NCI-H1694 (cell line): ENCODE measurements around the gene RINT1.
"Not testable (repeated sequence)": the region's sequence is repeated elsewhere in the genome, so short reads cannot be mapped to it uniquely, and the experiment has no call there.

Experiments used
- DNase-seq: peaks from one replicate; lab custom pipeline; 2025; lab: John Stamatoyannopoulos, UW

The RINT1 gene

DNA sequence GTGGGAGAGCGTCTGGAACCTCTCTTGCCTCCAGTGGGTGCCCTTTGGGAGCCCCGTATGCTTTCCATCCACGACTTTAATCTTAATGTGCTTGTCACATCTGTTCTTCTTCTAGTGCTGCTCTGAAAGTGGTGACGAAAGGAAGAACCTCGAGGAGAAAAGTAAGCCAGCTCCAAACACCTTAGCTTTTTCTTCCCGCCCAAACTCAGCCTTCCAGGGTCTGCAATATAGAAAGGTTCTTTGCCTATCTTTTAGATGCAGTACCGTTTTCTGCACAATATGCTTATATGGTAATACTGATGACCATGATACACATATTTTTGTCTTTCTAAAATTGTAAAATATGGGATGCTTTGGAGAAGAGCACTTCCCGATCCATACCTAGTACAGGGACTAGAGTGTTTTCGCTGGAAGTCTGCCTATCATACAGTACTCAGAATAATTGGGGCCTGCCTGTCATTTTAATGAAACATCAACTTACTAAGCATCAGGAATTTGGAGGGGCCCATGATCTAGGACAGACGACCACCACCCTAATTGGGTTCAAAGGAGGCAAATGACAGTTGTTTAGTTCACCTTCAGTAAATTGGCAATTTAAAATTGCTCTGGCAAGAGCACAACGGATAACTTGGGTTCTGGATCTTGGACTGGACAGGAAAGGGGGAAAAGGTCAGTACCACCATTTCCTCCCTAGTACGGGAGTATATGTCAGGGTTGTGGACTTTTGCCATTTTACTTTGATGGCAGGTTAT is 884 bp downstream of the RINT1 start:
- no peak for DNase-seq

DNA sequence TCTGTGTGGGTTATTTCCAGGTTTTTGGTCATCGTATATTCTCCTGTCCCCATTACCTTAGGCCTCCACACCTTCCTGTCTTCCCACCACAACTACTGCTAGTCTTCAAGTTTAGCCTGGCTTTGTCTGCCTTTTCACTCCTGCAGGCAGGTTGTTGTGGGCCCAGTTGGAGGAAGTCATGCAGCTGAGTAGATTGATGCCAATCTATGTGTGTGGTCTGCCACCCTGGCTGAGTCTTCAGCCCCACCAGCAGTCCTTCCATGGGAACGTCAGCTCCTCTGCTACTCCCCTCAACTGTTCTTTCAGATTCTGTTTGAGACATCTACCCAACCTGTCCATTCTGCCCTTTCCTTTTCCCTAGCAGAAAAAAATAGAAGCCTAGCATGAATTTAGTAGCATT is 6.3 kb downstream of the RINT1 start:
- DNase-seq = no peak

DNA sequence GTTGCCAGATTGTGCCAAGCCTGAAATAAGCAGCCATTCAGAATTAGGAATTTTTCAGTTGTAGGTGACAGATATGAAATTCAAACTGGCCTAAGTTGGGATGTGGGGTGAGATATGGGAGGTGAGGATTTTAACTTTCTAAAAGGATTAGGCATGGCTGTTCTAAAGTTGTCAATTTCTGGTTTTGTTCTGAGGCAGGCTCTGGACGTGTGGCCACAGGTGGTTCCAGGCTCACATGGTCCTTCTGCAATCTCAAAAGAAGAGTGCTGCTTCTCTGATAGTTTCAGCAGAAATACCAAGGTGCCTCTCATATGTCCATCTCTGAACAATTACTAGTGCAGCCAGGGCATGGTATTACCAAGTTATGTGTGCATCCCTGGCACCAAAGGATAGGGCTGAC is 27.9 kb downstream of the RINT1 start:
- no peak for DNase-seq

DNA sequence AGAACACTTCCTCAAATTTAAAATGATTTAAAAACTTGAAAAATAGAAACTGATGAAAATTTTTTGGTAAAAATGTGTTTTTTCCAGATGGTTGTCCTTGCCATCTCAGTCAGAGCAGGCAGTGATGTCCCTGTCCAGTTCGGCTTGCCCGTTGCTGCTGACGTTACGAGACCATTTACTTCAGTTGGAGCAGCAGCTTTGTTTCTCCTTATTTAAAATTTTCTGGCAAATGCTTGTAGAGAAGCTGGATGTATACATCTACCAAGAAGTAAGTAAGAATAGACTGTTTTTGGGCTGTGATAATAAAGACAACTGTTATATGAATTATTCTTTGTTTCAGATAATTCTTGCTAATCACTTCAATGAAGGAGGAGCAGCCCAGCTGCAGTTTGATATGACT is 33.2 kb downstream of the RINT1 start:
- no peak for DNase-seq

DNA sequence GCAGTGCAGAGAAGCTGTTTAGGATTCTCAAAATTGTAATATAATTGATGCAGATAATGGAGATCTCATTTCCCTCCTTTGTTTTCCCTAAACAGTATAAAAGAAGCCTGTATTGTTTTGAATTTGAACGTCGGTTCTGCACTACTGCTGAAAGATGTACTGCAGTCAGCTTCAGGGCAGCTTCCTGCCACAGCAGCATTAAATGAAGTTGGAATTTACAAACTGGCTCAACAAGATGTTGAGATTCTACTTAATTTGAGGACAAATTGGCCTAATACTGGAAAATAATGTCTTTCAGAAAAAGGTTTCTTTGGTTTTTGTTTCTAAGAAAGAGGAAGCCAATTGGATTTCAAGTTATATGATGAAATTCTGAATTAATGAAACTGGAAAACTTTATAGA is 35.0 kb downstream of the RINT1 start:
- DNase-seq = no peak

DNA sequence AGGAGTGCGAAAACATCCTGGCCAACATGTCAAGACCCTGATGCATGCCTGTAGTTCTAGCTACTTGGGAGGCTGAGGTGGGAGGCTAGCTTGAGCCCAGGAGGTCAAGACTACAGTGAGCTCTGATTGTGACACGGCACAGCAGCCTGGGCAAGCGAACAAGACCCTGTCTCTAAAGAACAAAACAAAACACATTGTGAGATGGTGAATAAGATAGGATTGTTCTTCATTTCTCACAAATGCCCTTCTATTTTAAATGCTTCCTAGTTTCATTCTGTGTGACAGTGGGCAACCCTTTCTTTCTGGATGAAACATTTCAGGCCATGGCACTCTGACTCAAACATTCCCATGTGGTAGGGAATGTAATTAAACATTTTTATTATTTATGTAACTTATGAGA is 35.8 kb downstream of the RINT1 start:
- DNase-seq = no peak

DNA sequence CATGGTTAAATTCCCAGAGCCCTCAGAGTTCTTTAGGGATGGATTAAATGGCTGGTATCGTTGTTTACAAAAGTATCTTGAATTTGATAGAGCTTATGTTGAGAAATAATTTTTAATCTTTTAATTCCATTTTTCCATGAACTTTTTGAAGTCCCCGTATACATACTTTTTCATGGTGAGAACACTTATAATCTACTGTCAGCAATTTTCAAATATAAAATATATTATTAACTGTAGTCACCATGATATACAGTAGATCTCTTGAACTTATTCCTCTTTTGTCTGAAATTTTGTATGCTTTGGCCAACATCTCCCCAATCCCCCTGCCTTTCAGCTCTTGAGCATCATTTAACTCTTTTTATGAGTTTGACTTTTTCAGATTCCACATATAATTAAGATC is 39.9 kb downstream of the RINT1 start:
- no peak for DNase-seq

DNA sequence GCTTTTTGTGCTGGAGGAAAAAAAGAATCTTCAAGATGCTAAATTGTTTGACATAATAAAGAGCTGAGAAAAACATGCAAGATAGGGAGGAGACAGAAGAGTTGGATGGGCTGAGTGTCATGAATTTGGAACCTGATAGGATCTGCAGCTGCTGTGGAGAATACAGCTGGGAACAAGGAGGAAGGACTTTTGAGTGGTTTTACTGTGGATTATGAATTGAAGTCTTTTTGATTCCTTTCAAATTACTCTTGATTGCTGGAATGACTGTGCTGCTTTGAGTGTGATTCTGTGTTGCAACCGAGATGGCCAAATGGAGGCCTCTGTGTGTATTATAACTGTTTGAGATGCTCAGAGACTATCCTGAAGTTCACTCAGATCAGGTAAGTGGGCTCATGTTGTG is 45.2 kb downstream of the RINT1 start:
- no peak for DNase-seq

DNA sequence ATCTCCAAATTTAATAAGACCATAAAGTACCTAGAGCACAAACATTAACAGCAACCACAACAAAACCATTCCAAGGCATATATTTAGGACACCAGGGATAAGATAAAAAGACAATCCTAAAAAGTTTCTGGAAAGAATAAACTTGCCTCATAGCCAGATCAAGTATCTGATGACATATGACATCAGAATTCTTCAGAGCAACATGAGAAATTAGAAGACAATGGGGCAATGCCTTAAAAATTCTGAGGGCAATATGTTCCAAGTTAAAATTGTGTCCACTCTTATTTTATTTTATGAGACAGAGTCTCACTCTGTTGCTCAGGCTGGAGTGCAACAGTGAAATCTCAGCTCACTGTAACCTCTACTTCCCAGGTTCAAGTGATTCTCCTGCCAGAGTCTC is 46.5 kb downstream of the RINT1 start:
- DNase-seq = no peak

DNA sequence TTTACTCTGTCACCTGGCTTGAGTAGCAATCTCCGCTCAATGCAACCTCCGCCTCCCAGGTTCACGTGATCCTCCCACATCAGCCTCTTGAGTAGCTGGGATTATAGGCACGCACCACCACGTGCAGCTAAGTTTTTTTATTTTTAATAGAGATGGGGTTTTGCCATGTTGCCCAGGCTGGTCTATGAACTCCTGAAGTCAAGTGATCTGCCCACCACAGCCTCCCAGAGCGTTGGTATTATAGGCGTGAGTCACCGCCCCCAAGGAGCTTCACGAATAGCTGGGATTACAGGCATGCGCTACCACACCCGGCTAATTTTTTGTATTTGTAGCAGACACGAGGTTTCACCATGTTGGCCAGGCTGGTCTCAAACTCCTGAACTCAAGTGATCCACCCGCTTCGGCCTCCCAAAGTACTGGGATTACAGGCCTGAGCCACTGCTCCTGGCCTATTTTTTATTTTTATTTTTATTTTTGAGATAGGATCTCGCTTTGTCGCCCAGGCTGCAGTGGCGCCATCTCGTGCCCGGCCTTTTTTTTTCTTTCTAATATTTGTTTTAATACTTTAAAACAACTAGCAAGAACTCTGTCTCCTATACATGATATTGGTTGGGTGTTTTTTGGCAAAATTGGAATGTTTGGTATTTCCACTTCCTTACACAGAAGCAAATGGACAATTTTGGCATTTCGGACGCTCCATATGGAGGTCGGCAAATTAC is 48.2 kb downstream of the RINT1 start:
- no peak for DNase-seq

DNA sequence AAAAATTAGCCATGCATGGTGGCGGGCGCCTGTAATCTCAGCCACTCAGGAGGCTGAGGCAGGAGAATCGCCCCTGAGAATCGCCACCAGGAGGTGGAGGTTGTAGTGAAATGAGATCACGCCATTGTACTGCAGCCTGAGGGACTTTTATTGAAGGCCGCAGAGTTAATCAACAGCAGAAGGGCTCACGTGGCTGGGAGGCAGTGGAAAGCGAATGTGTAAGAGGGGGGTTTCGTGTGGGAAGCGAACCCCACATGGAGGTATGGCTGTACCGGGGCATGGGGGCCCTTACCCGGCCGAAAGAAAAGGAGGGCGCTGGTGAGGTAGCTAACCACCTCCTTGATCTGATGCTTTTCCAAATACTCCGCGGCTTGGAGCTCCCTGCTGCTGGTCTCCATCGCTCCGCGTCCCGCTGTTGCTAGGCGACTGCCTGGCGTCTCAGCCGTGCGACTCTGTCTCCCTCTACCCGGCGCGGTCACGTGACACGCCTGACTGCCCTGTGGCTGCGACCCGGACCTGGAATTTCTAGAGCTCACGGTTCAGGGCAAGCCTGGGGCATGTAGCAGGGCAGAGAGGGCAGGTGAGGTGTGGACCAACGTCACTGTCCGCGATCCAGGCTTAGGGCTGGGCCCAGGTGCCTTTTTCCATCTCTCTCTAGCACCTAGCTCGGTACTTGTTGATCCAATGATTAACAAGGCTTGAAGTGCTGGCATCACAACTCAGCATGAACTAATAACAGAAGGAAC is 49.2 kb downstream of the RINT1 start, which contains the start of gene EFCAB10:
Gene EFCAB10 (minus strand): TSS at position 428 of the 746 bp plus-strand sequence. CDS start 30 bp downstream, at position 398.
- peak; percentile 65 for DNase-seq

DNA sequence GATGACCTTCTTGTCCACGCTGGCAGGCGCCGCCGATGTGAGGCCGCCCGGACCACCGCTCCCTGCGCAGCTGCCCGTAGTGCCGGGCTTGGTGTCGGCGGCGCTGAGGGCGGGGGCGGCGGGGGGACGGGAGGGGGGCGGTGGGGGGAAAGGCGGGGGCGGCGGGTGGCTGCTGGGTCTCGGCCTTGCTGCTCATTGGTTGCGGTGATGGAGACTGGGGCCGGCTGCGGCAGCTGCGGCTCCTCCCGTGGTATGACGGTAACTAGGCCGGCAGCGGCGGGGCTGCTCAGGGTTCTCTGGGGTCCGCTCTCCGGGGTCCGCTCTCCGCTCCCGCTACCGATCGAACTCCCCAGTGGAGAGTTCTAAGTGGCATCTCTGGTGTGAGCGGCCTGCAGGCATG is 51.1 kb downstream of the RINT1 start:
- no peak for DNase-seq

DNA sequence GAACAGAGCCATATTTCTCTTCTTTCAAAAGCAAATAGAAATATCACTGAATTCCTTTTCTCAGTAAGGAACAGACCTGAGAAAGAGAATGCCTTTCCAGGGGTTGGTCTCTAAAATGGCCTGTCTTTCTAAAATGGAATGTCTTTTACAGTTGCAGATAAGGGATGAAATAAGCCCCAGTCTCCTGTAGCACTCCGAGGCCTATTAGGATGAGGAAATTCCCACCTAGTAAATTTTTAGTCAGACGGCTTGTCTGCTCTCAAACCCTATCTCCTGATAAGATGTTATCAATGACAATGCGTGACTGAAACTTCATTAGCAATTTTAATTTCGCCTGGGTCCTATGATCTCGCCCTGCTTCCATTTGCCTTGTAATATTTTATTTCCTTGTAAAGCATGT is 52.2 kb downstream of the RINT1 start:
- no peak for DNase-seq

DNA sequence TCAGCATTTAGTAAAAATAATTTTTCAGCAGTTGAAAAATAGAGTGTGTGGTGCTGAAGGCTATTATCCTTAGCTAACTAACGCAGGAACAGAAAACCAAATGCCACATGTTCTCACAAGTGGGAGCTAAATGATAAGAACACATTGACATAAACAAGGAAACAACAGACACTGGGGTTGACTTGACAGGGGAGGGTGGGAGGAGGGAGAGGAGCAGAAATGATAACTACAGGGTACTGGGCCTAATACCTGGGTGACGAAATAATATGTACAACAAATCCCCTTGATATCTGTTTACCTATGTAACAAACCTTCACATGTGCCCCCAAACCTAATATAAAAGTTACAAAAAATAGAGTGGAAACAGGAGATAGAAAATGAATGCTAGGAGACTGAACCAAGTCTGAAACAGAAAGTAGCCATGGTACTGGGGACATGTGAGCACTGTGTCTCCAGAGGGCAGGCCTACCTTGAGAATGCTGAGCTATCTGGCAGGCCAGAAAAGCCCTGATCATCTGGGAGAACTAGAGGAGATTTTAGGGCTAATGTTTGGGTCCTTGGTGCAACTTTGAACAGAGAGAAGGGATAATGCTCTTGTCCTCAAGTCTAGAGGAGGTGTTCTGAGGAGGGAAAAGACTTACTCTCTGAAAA is 54.0 kb downstream of the RINT1 start:
- DNase-seq = no peak

DNA sequence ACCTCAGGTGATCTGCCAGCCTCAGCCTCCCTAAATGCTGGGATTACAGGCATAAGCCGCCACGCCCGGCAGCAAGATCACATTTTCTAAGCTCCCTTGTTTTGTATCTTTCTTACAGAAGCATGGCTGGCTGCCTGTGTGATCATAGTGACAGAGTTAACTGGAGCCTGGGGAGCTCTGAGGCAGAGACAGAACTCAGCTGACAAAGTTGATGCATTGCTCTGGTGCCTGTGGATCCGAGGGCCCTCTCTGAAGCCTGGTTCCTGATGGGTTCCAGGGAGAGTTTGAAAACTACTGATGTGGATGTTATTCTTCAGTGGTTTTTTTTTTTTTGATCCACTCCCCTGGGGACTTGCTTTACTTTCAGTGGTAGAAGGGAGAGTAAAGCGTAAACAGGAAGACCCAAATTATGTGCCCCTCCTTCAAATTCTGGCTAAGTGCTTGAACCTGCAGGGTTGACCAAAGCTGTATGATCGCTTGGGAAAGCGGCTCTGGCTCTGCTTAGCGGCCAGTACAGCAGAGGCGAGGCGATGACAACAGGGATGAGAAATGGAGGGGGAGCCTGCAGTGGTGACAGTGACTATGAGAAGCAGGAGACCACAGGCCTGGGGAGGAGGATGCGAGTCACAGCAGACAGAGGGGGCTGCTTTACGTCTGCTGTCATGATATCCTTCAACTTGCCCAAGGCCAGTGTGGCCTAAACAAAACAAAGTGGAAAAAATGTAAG is 56.1 kb downstream of the RINT1 start:
- no peak for DNase-seq

DNA sequence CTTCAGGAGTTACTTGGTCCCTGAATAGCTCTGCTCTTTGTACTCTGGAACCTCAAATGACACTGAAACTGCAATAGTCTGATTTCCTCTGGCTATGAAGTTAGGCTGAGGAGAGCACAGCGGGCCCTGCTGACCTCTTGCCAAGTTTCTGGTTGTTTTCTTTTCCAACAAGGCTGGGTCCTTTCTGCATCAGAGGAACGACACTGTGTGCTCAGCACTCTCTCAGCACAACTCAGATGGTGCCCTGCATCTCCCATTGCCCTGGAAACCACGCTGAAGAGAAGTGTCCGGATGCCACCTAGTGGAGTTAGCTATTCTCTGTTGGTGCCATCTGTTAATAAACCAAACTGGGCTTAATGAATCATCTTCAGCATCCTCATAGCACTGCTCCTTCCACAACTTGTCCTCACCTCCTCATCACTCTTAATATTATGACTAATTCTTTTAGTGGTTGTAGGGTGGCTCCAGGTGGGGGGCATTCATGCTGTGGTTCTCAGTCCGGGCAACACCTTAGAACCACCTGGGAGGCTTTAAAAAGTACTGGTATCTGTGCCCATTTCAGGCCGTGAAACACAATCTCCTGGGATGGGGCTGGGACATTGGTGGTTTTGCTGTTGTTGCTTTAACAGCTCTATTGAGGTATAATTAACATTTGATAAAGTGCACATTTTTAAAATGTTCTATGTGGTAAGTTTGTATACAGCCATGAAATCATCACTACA is 57.5 kb downstream of the RINT1 start:
- peak; percentile 83 for DNase-seq

DNA sequence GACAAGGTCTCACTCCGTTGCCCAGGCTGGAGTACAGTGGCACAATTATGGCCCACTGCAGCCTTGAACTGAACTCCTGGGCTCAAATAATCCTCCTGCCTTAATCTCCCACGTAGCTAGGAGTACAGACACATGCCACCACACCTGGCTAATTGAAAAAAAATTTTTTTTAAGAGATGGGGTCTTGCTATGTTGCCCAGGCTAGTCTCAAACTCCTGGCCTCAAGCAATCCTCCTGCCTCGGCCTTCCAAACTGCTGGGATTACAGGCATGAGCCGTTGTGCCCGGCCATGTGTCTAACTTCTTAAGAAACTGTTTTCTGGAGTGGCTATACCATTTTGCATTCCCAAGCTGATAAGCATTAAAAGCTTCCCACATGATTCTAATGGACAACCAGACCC is 58.8 kb downstream of the RINT1 start:
- no peak for DNase-seq

DNA sequence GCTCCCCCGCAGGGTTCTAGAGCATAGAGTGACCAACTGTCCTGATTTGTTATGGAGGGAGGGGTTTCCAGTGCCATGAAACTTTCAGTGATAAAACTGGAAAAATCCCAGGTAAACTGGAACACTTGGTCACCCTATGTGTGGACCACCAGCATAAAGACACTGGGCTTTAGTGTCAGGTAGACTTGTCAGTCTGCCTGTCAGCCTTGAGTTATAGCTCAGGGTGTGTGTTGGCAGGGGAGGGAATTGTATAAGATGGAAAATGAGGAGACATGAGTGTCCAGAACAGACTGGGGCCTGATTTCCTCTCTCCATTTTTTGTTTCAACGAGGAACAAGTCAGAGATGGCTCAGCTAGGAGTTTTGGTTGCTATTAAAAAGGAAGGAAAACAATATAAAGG is 59.5 kb downstream of the RINT1 start:
- no peak for DNase-seq

DNA sequence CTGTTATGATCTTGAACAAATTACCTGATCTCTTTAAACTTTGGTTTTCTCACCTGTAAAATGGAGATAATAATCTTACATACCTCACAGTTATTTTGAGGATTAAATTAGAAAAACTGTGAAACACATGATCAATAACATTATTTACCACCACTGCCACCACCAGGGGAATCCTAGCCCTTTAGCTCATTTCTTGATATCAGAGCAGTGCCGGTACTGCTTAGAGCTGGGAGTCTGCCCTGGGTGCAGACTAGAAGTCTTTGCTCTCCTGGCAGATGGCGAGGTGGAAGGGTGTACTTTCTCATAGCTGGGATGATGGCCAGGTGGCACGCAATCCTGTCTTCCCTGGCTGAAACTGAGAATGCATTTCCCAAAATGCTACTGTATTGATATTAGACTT is 62.0 kb downstream of the RINT1 start:
- DNase-seq = peak; percentile 94

DNA sequence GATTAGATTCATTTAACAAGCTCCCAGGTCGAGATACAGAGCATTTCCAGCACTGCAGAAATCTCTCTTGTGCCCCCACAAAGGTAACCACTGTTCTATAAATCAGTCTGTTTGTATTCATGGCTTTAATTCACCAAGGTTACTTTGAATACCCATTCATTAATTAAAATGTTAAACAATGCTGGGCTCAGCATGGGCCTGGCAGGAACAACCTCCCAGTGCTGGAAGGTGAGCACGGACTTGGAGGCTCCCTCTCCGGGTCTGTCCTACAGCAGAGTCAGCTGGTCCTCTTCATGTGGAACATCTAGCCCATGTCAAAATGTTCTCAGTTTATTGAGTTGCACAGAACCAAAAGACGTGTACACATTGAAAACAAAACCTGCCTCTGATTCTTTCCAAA is 64.9 kb downstream of the RINT1 start:
- DNase-seq = no peak

DNA sequence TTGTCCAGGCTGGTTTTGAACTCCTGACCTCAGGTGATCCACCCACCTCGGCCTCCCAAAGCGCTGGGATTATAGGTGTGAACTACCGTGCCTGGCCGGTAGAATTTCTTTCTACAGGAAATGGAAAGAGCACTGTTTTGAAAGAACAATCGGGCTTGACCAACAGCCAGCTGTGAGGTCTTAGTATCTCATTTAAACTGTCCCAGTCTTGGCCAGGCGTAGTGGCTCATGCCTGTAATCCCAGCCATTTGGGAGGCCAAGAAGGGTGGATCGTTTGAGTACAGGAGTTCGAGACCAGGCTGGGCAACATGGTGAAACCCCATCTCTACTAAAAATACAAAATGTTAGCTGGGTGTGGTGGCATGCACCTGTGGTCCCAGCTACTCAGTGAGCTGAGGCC is 67.1 kb downstream of the RINT1 start:
- DNase-seq = not testable (repeated sequence)
